Inferior parietal cortex (tissue), 1 donor: ENCODE data around the gene PDZD2.

Experiments used
- DNase-seq: peaks from one replicate; pipeline ENCODE4 v3.0.0-alpha.2; 2016; ENCODE audit errors: extremely low spot score

PDZD2 gene

DNA sequence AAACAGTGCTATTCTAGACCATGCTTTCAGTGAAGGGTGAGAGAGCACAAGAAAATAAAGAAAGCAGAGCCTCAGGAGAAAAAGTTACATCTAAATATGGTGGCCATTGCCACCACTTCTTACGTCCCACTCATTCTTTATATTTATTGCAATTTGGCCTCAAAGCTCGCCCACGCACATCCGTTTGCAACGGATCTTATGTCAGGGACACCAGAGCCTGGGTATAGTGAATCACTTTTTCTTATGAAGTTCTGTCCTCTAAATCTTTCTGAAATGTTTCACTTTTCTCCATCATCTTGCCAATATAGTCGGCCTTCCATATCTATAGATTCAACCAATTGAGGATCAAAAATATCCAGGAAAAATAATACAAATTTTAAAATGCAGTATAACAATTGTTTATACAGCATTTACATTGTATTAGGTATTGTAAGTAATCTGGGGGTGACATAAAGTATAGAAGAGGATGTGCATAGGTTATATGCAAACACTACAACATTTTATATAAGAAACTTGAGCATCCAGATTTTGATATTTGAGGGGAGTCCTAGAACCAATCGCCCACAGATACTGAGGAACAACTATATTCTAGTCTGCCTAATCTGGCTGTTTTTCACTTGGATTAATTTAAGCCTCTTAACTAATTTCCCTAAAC is 500.0 kb downstream of the PDZD2 start:
- no peak for DNase-seq

DNA sequence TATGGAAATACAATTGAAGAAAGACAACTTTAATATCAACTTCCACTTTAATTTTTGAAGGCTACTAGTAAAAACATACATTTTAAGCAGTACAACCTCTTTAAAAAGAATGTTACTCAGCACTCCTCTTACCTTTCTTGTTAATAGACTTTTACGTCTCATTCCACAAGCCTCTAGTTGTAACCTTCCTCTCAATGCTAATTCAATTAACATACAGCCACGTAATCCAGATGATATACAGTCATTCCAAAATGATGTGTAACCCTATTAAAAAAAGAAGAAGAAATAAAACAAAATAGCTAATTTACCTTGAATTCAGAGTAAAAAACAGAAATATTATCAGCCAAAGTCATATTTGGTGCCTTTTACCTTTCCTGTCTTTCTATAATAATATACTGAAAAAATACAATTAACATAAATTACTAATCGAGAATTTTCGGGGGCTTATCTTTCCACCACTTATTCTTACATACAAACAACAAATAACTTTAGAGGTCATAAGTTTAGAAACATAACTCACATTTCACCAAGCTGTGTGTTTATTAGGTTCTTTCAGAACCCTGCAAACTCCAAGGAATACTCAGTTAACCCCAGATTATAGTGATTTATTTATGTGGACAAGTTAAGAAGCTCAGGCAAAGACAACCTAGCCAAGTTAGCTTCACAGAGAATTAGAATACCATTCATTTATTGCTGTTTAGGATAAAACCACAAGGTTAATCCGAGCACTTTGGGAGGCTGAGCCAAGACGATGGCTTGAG is 504.9 kb downstream of the PDZD2 start:
- no peak for DNase-seq

DNA sequence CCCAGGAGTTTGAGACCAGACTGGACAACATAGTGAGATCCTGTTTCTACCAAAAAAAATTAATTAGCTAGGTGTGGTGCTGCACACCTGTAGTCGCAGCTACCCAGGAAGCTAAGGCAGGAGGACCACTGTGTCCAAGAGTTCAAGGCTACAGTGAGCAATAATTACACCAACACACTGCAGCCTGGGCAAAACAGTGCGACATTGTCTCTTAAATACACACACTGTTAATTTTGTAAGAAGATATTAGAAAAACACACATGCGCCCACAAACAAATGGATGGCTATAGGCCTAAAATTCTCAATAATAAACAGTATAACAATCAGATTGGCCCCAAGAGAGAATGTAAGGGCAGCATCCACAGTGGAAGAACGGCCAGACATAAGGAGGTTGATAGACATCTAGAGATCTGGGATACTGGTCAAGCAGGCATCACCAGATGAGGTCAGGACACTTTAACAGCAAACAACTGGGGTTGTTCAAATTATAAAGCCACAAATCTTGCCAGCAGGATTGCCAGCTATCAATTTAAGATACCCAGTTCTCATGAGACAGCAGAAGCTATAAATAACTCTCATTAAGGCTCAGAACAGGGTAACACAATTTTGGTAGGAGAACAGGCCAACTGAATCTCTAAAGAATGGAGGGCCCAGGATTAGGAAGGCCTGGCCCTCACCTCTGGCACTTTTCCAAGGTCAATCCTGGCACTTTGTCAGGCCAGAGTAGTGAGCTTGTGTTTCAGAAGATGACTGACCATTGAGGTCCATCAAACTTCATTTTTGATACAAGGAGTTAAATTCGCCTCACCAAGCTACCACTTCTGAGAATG is 505.7 kb downstream of the PDZD2 start:
- DNase-seq: no peak

DNA sequence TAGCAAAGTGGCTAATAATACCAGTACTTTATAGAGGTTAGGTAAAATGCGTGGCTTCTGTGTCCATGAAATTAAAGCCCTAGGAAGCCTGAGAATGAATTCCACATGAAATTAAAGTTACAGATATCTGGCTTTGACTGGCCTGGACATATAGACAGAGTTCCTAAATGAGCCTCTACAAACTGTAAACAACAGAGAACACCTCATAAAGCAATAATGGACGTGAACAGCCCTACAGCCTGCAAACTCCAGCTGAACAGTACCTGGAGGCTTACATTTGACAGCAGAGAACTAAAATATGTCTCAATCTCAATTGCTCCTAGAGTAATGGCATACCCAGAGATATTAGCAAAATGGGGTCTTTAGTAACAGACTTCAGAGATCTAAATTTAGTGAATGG is 506.4 kb downstream of the PDZD2 start:
- no peak for DNase-seq

DNA sequence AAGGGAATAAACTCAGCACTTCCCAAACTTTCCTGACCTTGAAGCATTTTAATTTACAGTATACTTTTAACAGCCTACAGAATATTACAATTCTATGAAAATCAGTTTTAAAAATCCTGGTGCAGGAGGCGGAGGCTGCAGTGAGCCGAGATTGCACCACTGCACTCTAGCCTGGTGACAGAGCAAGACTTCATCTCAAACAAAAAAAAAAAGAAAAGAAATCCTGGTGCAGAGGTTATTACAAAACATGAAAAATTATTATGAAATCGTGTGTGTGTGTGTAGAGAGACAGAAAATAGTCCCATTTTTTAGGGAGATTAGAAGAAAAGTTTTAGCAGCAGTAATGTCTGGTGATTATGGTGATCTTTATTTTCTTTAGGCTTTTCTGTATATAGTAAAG is 508.3 kb downstream of the PDZD2 start:
- DNase-seq: no peak

DNA sequence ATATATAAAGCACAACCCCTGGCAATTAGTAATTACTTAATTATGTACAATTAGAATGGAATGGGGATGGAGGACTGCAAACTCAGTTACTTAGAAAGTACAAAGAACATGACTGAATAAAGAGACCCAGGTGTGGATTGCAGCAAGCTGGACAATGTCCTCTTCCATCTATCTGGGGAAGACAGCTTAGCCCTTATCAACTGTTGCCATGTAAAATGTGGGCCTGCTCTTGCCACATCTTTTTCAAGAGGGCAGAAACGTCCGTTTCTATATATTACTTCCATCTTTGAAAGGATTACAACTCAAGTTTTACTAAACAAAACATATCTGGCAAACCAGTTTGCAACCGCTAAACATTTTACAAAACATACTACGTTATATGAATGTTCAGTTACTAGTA is 509.0 kb downstream of the PDZD2 start:
- no peak for DNase-seq

DNA sequence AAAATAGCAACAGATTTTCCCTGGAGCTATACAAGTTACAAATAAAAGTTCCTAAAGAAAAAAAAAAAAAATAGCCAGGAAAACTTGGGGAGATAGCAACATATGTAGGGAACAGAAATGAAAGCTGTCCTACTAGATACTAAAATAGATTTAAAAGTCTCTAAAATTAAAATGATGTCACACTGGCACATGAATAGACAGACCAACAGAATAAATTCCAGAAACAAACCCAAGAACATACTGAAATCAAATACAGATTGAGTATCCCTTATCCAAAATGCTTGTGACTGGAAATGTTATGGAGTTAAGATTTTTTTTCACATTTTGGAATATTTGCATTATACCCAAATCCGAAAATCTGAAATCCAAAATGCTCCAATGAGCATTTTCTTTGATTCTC is 511.4 kb downstream of the PDZD2 start:
- DNase-seq: no peak

DNA sequence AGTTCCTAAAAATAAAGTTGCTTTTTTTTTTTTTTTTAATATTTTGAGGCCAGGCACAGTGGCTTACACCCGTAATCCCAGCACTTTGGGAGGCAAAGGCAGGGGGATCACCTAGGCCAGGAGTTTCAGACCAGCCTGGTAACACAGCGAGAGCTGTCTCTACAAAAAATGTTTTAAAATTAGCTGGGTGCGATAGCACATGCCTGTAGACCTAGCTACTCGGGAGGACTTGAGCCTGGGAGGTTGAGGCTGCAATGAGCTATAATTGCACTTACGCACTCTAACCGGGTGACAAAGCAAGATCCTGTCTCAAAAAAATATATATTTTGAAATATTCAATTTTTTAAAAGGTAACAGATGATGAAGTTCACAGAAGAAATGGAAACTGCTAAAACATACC is 512.3 kb downstream of the PDZD2 start:
- no peak for DNase-seq

DNA sequence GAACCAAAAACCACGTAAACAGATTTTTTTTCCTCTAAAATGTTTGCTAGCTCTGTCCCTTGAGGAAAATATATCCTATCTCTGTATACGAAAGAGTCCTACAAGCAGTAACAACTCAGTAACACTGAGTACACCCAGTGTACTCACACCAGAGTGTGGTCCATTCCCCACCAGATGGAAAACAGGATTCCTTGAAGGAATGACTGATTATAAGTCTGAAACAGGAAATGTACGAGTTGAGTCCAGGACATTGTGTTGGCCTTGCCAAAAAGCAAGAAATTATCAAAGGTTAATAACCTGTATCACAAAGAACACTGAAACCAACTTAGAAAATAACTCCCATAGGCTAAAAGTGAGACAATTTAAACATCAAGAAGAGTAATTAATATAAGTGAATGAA is 514.8 kb downstream of the PDZD2 start:
- no peak for DNase-seq

DNA sequence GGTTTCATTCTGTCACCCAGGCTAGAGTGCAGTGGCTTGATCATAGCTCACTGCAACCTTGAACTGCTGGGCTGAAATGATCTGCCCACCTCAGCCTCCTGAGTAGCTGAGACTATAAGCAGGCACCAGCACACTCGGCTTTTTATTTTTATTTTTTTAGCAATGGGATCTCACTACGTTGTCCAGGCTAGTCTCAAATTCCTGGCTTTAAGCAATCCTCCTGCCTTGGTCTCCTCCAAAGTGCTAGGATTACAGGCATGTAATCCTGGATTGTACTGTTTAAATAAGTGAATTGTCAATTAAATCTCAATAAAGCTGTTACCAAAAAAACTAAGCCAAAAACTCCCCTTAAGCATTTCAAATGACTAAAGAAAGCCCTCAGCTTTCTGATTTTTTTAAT is 516.3 kb downstream of the PDZD2 start:
- no peak for DNase-seq

DNA sequence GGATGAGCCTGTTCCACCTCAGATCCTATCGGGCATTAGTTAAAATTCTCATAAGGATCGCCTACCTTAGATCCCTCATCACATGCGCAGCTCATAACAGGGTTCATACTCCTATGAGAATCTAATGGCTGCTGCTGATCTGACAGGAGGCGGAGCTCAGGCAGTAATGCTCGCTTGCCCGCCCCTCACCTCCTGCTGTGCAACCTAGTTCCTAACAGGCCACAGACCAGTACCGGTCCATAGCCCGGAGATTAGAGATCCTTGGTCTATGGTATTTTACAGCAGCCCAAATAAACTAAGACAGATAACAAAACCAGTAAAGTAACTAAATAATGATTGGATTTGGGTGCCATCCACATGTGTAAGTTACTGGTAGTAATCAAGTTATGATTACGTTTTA is 517.7 kb downstream of the PDZD2 start:
- DNase-seq: no peak

DNA sequence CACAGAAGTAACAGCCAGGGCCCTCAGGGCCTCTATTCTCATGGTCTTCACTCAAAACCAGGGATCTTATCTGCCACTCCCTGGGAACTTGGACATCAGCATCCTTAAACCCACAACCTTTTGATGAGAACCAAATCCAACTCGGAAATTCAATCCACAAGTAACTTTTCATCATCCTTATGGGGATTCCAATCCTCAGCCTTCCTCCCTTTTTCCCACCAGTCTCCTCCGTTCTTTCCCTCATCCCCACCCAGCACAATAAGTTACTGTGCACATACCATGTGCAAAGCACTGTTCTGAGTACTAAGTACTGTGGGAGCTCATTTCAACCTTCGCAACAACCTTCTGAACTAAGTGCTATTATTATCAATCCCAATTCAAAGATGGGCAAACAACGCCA is 518.1 kb downstream of the PDZD2 start:
- DNase-seq: no peak

DNA sequence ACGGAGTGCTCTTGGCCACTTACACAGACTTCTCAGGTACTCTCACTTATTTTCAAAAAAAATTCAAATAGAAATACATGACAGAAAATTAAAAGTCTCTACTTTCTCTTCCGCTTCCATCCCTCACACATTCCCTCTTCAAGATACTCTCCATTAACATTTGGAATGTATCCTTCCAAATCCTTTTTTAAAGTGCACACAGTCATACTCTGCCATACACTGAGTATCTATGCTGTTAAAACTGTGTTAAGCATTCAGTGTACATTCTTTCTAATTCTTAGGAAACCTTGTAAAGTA is 519.7 kb downstream of the PDZD2 start:
- no peak for DNase-seq

DNA sequence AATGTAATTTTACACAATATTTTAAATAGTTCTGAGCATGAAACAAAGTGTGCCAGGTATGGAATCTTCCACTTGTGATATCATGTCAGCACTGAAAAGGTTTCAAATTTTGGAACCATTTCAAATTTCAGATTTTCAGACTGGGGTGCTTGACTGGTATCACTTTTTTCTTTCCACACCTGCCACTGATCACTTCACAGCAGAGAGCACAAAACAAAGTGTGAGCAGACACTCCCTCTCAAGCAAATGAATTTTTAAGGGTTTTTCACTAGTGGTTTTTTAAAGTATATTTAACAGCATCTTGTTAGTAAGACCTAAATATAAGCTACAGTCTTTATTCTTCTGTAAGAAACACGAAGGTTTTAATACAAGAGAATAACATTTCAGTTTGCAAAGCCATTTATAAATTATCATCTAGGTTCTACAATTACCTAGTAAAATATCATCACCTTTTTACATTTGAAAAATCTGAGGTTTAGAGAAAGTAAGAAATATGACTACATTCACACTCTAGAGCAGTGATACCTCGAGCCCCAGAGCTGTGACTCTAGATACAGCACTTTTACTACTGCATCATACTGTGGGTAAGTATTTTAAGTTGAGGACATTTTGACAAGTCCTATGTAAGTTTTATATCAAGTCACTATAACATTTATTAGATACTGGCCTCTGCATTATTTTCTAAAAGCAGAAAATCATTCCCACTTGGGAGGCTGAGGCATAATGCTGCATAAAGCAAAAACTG is 520.6 kb downstream of the PDZD2 start:
- no peak for DNase-seq

DNA sequence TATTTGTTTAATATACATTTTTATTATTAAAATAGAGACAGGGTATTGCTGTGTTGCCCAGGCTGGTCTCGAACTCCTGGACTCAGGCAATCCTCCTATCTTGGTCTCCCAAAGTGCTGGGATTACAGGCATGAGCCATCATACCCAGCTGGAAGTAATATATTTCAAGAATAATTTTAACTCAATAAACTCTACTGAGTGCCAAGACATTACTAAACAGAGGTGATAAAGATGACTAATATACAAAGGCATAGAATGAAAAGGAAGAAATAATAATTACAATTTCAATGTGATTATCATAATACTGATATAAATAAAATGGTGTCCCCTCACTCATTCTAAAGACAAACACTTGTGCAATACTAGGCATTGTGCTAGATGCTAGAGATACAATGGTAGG is 521.3 kb downstream of the PDZD2 start:
- DNase-seq: no peak
